AG09309 (cell line): ENCODE measurements around the gene ZNF106.

Experiments
- DNase-seq: peaks from one replicate; pipeline ENCODE4 v3.0.0-alpha.2; 2010; ENCODE audit warnings: low read depth
- H3K4me3 ChIP-seq: 2 replicates; pipeline ENCODE4 v1.5.1; 2011; ENCODE audit warnings: mild to moderate bottlenecking, low read depth, low read length, moderate library complexity; ENCODE audit not compliant: control insufficient read depth
- CTCF ChIP-seq: IDR thresholded peaks from 2 replicates; pipeline ENCODE4 v1.5.1; 2011; ENCODE audit warnings: mild to moderate bottlenecking, low read depth, low read length, inconsistent platforms; ENCODE audit not compliant: insufficient read depth, control insufficient read depth; ENCODE audit errors: missing control alignments

Gene ZNF106

GRCh38 chr15:42404461-42405235 is 86.3 kb downstream of the ZNF106 start:
- no peak overlapping the region for H3K4me3 ChIP-seq
- TF ChIP-seq CTCF = no peak
- DNase-seq = no peak

- DNase-seq = no peak
- H3K4me3 ChIP-seq = no peak overlapping the region
- no peak for TF ChIP-seq CTCF
These were observed 87.6 kb downstream of the ZNF106 start for GRCh38 chr15:42403389-42403788.

- no peak for DNase-seq
- no peak for TF ChIP-seq CTCF
These were observed 88.3 kb downstream of the ZNF106 start for GRCh38 chr15:42402455-42403205.

GRCh38 chr15:42401544-42402454 is 89.1 kb downstream of the ZNF106 start:
- no peak for TF ChIP-seq CTCF
- no peak overlapping the region for H3K4me3 ChIP-seq
- no peak for DNase-seq

More at GRCh38 chr15:42402455-42403205, 88.3 kb downstream of the ZNF106 start:
- no peak overlapping the region for H3K4me3 ChIP-seq

GRCh38 chr15:42395838-42396237 is 95.1 kb downstream of the ZNF106 start:
- no peak for TF ChIP-seq CTCF
- DNase-seq = no peak
- no peak overlapping the region for H3K4me3 ChIP-seq

GRCh38 chr15:42394106-42394505 is 96.8 kb downstream of the ZNF106 start:
- H3K4me3 ChIP-seq = no peak overlapping the region
- no peak for DNase-seq
- TF ChIP-seq CTCF = no peak
